ENCODE measurements around the gene LDB2. TPM values are rescaled to one million over a fixed set of nuclear protein-coding genes. Genes with fewer than 3 reads are reported as not detected.
"Not testable (repeated sequence)": the region's sequence is repeated elsewhere in the genome, so short reads cannot be mapped to it uniquely, and the experiment has no call there.

LDB2 gene
- total RNA-seq, 1 donor = 85.9 TPM

DNA sequence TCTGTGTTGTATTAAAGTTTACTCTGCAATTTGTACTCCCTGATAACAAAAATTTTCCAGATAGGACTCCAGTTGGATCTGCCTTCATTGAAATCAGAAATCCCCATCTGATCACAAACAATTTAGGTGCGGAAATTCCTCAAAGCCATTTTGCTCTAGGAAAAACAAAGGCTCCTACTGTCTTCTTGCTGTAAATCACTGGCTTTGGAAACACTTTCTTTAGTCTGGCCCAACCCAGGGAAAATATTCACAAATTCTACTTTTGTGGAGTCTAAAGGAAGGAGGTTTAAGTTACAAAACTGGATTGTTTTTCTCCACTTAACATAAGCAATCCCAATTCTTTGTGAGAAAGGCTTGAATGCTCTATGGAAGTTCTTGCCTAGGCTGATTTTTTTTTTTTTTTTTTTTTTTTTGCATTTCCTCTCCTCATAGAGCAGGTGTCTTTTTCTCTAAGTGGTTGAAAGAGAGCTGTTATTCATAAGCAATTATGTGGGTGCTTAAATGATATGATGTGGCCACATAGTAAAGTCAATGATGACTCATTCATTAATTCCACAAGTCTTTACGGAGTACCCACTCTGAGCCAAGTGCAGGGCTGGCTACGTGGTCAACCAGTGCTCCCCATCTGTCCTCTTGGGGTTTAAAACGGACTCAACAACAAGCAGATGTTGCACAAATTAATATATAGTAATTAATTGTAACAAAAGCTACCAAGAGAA is 261.4 kb downstream of the LDB2 start:
- no peak overlapping the region for H3K4me3 ChIP-seq (ENCODE audit: low read depth, low read length)
- TF ChIP-seq, protein P1, sequence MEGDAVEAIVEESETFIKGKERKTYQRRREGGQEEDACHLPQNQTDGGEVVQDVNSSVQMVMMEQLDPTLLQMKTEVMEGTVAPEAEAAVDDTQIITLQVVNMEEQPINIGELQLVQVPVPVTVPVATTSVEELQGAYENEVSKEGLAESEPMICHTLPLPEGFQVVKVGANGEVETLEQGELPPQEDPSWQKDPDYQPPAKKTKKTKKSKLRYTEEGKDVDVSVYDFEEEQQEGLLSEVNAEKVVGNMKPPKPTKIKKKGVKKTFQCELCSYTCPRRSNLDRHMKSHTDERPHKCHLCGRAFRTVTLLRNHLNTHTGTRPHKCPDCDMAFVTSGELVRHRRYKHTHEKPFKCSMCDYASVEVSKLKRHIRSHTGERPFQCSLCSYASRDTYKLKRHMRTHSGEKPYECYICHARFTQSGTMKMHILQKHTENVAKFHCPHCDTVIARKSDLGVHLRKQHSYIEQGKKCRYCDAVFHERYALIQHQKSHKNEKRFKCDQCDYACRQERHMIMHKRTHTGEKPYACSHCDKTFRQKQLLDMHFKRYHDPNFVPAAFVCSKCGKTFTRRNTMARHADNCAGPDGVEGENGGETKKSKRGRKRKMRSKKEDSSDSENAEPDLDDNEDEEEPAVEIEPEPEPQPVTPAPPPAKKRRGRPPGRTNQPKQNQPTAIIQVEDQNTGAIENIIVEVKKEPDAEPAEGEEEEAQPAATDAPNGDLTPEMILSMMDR (IDR thresholded peaks at IDR 0.05; ENCODE audit: insufficient read depth, low read length) = no peak
- DNase-seq (ENCODE audit: low read depth) = peak; percentile 16

DNA sequence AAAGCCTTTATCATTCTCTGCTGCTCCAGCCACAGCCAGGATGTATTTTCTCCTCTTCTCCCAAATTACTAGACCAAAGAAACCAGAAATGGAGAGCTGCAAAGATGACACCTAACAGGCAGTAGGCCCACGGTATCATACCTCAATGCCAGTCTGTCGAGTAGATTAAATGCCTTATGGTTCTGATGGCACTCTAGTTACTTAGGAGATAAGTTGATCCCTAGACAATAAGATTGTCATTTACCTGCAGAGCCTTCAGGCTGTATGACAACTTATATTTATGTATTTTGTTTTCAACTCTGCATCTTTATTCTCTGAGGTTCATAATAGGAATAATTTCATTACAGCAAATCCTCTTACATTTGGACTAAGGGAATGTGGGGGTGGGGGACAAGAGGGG is 262.1 kb downstream of the LDB2 start:
- DNase-seq (ENCODE audit: low read depth) = no peak
- TF ChIP-seq, protein P1 (IDR thresholded peaks at IDR 0.05; ENCODE audit: insufficient read depth, low read length) = no peak
- no peak overlapping the region for H3K4me3 ChIP-seq (ENCODE audit: low read depth, low read length)

DNA sequence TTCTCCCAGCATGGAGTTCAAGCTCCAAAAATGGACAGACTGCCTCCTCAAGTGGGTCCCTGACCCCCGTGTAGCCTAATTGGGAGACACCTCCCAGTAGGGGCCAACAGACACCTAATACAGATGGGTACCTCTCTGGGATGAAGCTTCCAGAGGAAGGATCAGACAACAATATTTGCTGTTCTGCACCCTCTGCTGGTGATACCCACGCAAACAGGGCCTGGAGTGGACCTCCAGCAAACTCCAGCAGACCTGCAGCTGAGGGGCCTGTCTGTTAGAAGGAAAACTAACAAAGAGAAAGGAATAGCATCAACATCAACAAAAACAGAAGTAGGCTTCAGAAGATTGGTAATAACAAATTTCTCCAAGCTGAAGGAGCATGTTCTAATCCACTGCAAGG is 269.2 kb downstream of the LDB2 start:
- not testable (repeated sequence) for DNase-seq (ENCODE audit: low read depth); H3K4me3 ChIP-seq (ENCODE audit: low read depth, low read length)

DNA sequence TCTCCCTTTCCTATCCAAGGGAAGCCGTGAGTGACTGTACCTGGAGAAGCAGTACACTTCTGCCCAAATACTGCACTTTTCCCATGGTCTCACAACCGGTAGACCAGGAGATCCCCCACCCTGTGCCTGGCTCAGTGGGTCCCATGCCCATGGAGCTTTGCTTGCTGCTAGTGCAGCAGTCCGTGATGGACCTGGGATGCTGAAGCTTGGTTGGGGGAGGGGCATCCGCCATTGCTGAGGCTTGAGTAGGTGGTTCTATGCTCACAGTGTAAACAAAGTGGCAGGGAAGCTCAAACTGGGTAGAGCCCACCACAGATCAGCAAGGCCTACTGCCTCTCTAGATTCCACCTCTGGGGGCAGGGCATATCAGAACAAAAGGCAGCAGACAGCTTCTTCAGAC is 269.6 kb downstream of the LDB2 start:
- not testable (repeated sequence) for H3K4me3 ChIP-seq (ENCODE audit: low read depth, low read length); DNase-seq (ENCODE audit: low read depth)

DNA sequence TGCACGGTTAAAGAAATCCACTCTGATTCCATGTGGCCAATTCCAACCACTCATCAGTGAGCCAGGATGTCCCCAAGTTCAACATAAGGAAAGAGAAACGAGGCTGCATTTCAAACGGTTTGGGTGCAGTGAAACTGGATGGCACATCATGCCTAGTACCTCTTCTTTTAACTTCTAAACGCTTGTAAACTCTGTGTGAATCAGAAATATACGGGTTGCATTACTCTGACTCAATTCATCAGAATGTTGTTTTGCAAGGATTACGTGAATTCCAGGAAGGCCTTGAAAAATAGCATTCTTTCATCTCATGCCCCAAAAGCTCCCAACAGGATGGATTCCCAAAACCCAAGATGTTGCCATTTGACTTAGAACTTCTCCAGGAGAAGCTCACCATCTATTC is 270.4 kb downstream of the LDB2 start:
- peak; percentile 98 for DNase-seq (ENCODE audit: low read depth)
- no peak overlapping the region for H3K4me3 ChIP-seq (ENCODE audit: low read depth, low read length)
- TF ChIP-seq, protein P1 (IDR thresholded peaks at IDR 0.05; ENCODE audit: insufficient read depth, low read length) = no peak

DNA sequence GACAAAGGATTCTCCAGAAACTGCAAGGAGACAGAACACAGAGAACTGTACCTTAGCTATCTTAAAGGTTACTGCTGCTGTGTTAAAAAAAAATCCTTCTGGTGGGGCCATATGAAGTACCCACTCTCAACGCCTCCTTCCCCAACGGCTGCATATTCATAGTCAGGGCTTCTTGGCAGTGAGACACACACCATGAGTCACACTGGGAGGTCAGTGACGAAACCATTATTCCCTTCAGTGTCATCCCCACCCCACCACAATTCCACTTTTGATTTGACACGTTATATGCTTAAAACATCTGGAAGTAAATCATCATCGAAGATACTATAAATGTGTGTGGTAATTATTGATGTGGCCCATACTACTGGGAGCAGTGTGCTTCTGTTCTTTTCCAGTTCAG is 271.5 kb downstream of the LDB2 start:
- DNase-seq (ENCODE audit: low read depth) = peak; percentile 98
- no peak overlapping the region for H3K4me3 ChIP-seq (ENCODE audit: low read depth, low read length)
- TF ChIP-seq, protein P1 (IDR thresholded peaks at IDR 0.05; ENCODE audit: insufficient read depth, low read length) = no peak

DNA sequence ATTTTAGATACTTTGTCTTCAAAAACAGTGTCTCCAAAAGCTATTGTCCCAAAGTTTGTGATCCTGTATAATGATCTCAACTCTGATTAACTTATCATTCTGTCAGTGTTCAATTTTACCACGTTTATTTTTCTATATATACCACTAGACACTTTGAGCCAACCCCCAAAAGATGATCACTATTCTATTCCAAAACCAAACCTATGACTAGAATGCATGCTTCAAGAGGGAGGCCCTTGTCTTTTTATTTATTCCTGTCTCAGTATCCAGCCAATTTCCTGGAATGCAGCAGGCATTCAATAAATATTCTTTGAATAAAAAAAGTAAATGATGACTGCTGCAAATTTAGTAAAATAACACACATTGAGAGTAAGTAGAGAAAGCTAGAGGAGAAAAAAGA is 275.6 kb downstream of the LDB2 start:
- H3K4me3 ChIP-seq (ENCODE audit: low read depth, low read length) = no peak overlapping the region
- DNase-seq (ENCODE audit: low read depth) = no peak
- TF ChIP-seq, protein P1 (IDR thresholded peaks at IDR 0.05; ENCODE audit: insufficient read depth, low read length) = no peak

DNA sequence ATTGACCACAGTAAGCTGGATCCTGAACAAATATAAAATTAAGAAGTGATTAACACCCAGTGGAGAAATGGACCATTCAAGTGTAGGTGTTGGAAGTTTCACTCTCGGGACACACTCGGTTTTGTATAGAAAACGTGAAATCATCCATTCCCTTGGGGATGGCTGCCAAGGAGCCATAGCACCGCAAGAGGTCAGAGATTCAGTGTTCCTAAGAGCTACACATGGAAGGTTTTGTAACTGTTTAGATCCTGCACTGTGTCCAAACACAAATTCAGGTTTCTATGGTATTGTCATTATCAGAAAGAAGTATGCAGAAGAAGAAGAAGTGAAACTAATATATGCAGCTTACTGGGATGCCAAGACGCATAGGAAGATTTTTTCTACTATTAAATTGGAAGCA is 281.0 kb downstream of the LDB2 start:
- TF ChIP-seq, protein P1 (IDR thresholded peaks at IDR 0.05; ENCODE audit: insufficient read depth, low read length) = no peak
- peak; percentile 67 for DNase-seq (ENCODE audit: low read depth)
- no peak overlapping the region for H3K4me3 ChIP-seq (ENCODE audit: low read depth, low read length)
